ENCODE results near the gene PKD1L1. TPM values are rescaled to one million over a fixed set of nuclear protein-coding genes. Genes with fewer than 3 reads are reported as not detected.

The PKD1L1 gene
- total RNA-seq, 2 donors from 2014 or later: 0.13 to 0.20 TPM

DNA sequence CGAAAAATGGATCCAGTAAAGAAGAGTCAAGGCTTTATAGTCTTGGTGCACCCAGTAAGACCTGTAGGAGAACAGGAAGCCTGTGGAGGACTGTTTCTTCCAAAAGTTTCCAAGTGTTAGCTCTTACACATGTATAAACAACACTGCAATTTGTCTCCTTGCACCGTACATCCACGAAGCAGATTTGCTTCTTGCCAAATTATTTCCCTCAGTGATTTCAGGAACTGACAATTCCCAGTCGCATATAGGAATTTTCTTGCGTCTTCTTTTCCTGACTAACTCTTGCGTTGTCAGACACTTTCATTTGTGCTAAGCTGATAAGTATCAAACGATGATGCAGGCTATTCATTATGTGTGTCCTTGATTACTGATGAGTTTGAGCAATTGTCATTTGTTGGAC, 182.1 kb downstream of the PKD1L1 start:
- no peak for DNase-seq
- Mint-ChIP-seq H3K36me3 (ENCODE audit: low read depth) (no peaks in the 10 kb centered on the region), H3K4me1 (peaks cover 19% of the 10 kb centered on the region), H3K27ac (no peak overlapping the region), H3K27me3 (ENCODE audit: insufficient read depth) (no peaks in the 10 kb centered on the region), H3K9me3 (no peaks in the 10 kb centered on the region), H3K4me3 (no peak overlapping the region)
- 96% methylated on average over 7 of the region's 7 CpGs for WGBS, 2 experiments (ENCODE audit: insufficient coverage in 1 of 2, insufficient read length in 1 of 2)
- H3K27ac ChIP-seq (ENCODE audit: low read depth, low read length): no peak overlapping the region
- peaks cover 11% of the 10 kb centered on the region for H3K4me1 ChIP-seq (ENCODE audit: control insufficient read depth, insufficient read depth, low read length)
- no peaks in the 10 kb centered on the region for H3K36me3 ChIP-seq (ENCODE audit: control insufficient read depth, insufficient read depth, low read length)
- no peaks in the 10 kb centered on the region for H3K27me3 ChIP-seq (ENCODE audit: control insufficient read depth, insufficient read depth, low read length, poor library complexity, severe bottlenecking)
- TF ChIP-seq, protein P1, sequence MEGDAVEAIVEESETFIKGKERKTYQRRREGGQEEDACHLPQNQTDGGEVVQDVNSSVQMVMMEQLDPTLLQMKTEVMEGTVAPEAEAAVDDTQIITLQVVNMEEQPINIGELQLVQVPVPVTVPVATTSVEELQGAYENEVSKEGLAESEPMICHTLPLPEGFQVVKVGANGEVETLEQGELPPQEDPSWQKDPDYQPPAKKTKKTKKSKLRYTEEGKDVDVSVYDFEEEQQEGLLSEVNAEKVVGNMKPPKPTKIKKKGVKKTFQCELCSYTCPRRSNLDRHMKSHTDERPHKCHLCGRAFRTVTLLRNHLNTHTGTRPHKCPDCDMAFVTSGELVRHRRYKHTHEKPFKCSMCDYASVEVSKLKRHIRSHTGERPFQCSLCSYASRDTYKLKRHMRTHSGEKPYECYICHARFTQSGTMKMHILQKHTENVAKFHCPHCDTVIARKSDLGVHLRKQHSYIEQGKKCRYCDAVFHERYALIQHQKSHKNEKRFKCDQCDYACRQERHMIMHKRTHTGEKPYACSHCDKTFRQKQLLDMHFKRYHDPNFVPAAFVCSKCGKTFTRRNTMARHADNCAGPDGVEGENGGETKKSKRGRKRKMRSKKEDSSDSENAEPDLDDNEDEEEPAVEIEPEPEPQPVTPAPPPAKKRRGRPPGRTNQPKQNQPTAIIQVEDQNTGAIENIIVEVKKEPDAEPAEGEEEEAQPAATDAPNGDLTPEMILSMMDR (conservative IDR thresholded peaks at IDR 0.05): no peak
- H3K9ac ChIP-seq (ENCODE audit: extremely low read depth, low read length, poor library complexity, severe bottlenecking): no peak overlapping the region
- H3K9me3 ChIP-seq (ENCODE audit: control insufficient read depth, low read length): no peaks in the 10 kb centered on the region
- H3K4me3 ChIP-seq (ENCODE audit: low read length): no peak overlapping the region

DNA sequence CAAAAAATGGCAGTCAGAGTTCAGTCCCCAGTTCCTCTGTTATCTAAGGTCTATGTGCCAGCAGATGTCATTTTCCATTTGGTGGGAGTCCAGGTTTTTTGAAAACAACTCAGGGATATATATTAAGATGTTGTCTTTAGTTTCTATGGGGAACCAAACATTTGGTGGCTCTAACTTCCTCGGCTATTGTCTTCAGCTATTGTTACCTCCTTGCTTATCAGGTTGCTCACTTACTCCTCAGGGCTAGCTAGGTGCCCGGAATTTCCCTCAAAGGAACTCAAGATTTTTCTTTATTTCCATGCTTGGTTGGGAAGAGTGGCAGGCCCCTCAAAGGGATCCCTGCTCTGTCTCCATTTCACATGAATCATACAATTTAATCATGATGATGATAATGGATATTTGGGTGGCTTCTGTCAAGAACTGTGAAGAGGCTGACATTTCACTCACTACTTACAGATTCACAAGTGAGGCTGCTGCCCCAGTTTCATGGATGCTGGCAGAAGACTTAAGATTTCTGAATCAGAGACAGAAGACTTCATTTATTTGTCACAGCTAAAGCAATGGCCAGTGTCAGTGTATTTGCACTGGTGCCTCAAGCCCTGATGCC, 182.8 kb downstream of the PKD1L1 start:
- Histone ChIP-seq H3K9ac (ENCODE audit: extremely low read depth, low read length, poor library complexity, severe bottlenecking) (no peak overlapping the region), H3K27ac (ENCODE audit: low read depth, low read length) (no peak overlapping the region), H3K36me3 (ENCODE audit: control insufficient read depth, insufficient read depth, low read length) (no peaks in the 10 kb centered on the region), H3K9me3 (ENCODE audit: control insufficient read depth, low read length) (no peaks in the 10 kb centered on the region), H3K4me1 (ENCODE audit: control insufficient read depth, insufficient read depth, low read length) (peaks cover 11% of the 10 kb centered on the region), H3K4me3 (ENCODE audit: low read length) (no peak overlapping the region), H3K27me3 (ENCODE audit: control insufficient read depth, insufficient read depth, low read length, poor library complexity, severe bottlenecking) (no peaks in the 10 kb centered on the region)
- 61 to 86% methylated on average over 1 to 2 of the region's 2 CpGs for WGBS, 2 experiments (ENCODE audit: insufficient coverage in 1 of 2, insufficient read length in 1 of 2)
- Mint-ChIP-seq H3K4me1 (peaks cover 19% of the 10 kb centered on the region), H3K4me3 (no peak overlapping the region), H3K9me3 (no peaks in the 10 kb centered on the region), H3K27ac (no peak overlapping the region), H3K27me3 (ENCODE audit: insufficient read depth) (no peaks in the 10 kb centered on the region), H3K36me3 (ENCODE audit: low read depth) (no peaks in the 10 kb centered on the region)
- DNase-seq: no peak
- TF ChIP-seq, protein P1 (conservative IDR thresholded peaks at IDR 0.05): no peak

DNA sequence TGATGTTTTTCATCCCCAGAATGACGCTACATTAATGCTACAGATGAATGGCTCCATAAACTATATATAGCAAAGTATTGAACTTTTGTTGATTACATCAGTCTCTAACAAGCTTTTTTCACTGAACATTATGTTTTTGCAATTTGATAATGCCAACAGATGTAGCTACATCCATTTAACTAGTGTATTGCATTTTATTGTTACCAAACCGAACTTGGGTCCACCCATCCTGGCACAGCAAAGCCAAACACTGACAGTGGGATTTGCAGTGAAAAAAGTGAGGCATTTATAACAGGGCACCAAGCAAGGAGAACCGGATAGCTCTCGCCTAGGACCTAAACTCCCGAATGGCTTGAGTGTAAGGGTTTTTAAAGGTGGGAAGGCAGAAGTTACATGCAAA, 183.5 kb downstream of the PKD1L1 start:
- Histone ChIP-seq H3K9me3 (ENCODE audit: control insufficient read depth, low read length) (no peaks in the 10 kb centered on the region), H3K36me3 (ENCODE audit: control insufficient read depth, insufficient read depth, low read length) (no peaks in the 10 kb centered on the region), H3K4me3 (ENCODE audit: low read length) (no peak overlapping the region), H3K4me1 (ENCODE audit: control insufficient read depth, insufficient read depth, low read length) (peaks cover 11% of the 10 kb centered on the region), H3K9ac (ENCODE audit: extremely low read depth, low read length, poor library complexity, severe bottlenecking) (no peak overlapping the region), H3K27me3 (ENCODE audit: control insufficient read depth, insufficient read depth, low read length, poor library complexity, severe bottlenecking) (no peaks in the 10 kb centered on the region), H3K27ac (ENCODE audit: low read depth, low read length) (no peak overlapping the region)
- TF ChIP-seq, protein P1 (conservative IDR thresholded peaks at IDR 0.05): no peak
- Mint-ChIP-seq H3K27me3 (ENCODE audit: insufficient read depth) (no peaks in the 10 kb centered on the region), H3K27ac (no peak overlapping the region), H3K36me3 (ENCODE audit: low read depth) (no peaks in the 10 kb centered on the region), H3K4me3 (no peak overlapping the region), H3K9me3 (no peaks in the 10 kb centered on the region), H3K4me1 (peaks cover 19% of the 10 kb centered on the region)
- WGBS, 2 experiments (ENCODE audit: insufficient coverage in 1 of 2, insufficient read length in 1 of 2): 94 to 98% methylated on average over 4 to 5 of the region's 5 CpGs
- no peak for DNase-seq
